Activated naive CD8-positive, alpha-beta T cell treated with anti-CD3 and anti-CD28 coated beads, Interleukin-2, amount 50 U/mL, for 24 hours (primary cell): ENCODE measurements around the gene C12orf75.
A peak's percentile ranks its signal among the peaks of the same experiment; 100 is the strongest.
"Not testable (repeated sequence)": the region's sequence is repeated elsewhere in the genome, so short reads cannot be mapped to it uniquely, and the experiment has no call there.

Experiments
- ATAC-seq: fragments of 150-1000 bp; cut with Tn5 transposase; one replicate; pipeline ENCODE4 v1.10.0; 2021
- DNase-seq: peaks from one replicate; pipeline ENCODE4 v3.0.0; 2021
- H3K27ac Mint-ChIP-seq: one replicate; pipeline ENCODE4 v1.8.0; 2021; ENCODE audit warnings: mild to moderate bottlenecking, mixed read lengths
- H3K27me3 Mint-ChIP-seq: one replicate; pipeline ENCODE4 v1.8.0; 2021; ENCODE audit warnings: mixed read lengths
- H3K36me3 Mint-ChIP-seq: one replicate; pipeline ENCODE4 v1.8.0; 2021; ENCODE audit warnings: low read depth, mixed read lengths
- H3K4me1 Mint-ChIP-seq: one replicate; pipeline ENCODE4 v1.8.0; 2021; ENCODE audit warnings: mixed read lengths
- H3K4me3 Mint-ChIP-seq: one replicate; pipeline ENCODE4 v1.8.0; 2021; ENCODE audit warnings: mild to moderate bottlenecking, moderate library complexity, mixed read lengths
- H3K9me3 Mint-ChIP-seq: one replicate; pipeline ENCODE4 v1.8.0; 2021; ENCODE audit warnings: mixed read lengths

Gene C12orf75

DNA sequence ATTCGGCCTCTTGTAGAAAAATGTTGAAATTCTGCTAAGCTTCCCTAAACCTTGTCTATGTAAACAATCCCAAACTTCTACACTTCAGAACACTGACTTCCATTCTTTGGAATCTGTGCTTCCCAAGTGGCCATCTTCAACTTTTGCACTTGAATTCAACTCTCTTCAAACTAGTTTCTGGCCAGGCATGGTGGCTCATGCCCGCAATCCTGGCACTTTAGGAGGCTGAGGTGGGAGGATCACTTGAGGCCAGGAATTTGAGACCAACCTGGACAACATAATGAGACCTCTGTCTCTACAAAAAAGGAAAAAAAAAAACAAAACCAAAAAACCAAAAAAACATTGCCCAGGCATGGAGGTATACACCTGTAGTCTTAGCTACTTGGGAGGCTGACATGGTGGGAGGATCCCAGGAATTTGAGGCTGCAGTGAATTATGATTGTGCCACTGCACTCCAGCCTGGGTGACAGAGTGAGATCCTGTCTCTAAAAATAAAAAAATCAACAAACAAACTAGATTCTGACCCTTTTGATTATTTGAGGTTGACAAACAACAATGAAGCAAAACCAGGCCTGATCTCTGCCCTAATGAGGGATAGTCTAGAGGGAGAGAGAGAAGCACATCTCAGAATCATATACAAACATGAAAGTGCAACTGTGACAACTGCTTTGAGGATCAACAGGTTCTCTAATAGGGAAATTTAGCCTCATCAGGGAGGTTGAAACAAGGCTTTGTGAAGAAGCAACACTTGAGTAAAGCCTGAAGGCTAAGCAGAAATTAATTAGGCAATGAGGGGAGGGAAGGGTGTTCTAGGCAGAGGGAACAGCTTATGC lies 11.6 kb upstream of the C12orf75 start:
- Mint-ChIP-seq H3K36me3 (no peaks in the 10 kb centered on the region), H3K9me3 (peaks cover 9% of the 10 kb centered on the region), H3K4me1 (peaks cover 10% of the 10 kb centered on the region), H3K27me3 (peaks cover 3% of the 10 kb centered on the region), H3K27ac (no peak overlapping the region), H3K4me3 (no peak overlapping the region)
- ATAC-seq (no peak), DNase-seq (no peak)

DNA sequence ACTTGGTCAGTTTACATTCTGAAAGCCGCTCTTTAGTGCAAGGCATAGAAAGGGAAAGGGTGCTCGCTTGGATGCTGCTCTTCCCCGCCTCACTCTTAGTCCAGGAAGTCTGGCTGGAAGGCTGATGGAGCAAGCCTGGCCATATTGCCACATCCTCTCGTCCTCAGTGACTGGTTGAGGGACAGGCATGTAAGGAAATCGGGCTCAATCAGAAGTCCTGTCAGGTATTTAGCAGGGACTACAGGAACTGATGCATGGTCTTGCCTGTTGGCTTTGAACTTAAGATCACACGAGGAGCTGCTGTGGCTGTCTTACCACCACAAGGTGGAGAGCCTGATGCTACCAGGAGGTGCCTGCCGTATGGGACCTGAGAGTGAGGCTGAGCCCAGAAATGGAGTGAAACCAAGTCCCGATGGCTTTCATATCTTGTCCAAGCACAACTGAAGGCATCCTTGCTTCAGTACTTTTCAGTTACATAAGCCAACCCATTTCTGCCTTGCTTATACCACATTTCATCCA lies 10.7 kb upstream of the C12orf75 start:
- no peaks in the 10 kb centered on the region for H3K36me3 Mint-ChIP-seq
- H3K27me3 Mint-ChIP-seq: peaks cover 3% of the 10 kb centered on the region
- peaks cover 5% of the 10 kb centered on the region for H3K9me3 Mint-ChIP-seq
- no peak overlapping the region for H3K4me3 Mint-ChIP-seq
- ATAC-seq: no peak
- DNase-seq: no peak
- no peak overlapping the region for H3K27ac Mint-ChIP-seq
- H3K4me1 Mint-ChIP-seq: peaks cover 10% of the 10 kb centered on the region

DNA sequence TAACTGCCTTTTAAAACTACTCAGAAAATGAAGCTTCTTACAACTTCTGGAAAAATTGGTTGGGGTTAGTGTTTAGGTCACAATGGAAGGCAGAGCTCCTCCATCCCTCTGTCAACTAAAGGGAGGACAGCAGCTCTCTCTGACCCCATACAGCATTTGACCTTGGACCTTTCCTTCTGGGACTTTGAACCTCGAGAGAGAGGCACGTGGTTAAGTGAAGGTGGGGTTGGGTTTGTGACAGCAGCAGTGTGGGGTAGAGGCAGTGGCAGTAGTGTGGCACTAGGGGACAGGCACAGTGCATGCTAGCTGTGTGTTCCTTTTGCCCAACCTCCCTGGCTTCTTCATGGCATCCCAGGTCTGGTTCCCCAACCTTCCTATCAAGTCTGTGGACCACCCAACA lies 9.4 kb upstream of the C12orf75 start:
- DNase-seq (no peak), ATAC-seq (no peak)
- no peaks in the 10 kb centered on the region for H3K36me3 Mint-ChIP-seq
- peaks cover 3% of the 10 kb centered on the region for H3K4me1 Mint-ChIP-seq
- H3K9me3 Mint-ChIP-seq: no peaks in the 10 kb centered on the region
- H3K4me3 Mint-ChIP-seq: no peak overlapping the region
- no peaks in the 10 kb centered on the region for H3K27me3 Mint-ChIP-seq
- no peak overlapping the region for H3K27ac Mint-ChIP-seq

DNA sequence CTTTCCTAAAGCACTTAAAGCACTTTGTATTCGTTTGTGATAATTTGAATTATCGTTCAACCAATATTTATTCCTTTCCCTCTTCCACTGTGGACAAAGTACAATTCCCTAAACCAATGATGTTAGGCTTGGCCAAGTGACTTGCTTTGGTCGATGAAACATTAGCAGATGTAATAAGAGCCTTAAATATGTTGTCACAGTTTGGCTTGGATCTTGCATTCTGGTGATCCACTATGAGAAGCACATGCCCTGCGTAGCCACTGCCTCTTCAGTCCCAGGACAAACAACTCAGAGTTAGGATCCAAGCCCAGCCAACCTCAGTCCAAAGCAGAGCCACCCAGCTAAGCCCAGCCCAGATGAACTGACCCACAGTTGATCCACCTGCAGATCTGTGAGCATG lies 8.4 kb upstream of the C12orf75 start:
- Mint-ChIP-seq H3K27ac (no peak overlapping the region), H3K4me1 (peaks cover 10% of the 10 kb centered on the region), H3K27me3 (no peaks in the 10 kb centered on the region), H3K9me3 (no peaks in the 10 kb centered on the region), H3K36me3 (no peaks in the 10 kb centered on the region), H3K4me3 (no peak overlapping the region)
- ATAC-seq (no peak), DNase-seq (no peak)

DNA sequence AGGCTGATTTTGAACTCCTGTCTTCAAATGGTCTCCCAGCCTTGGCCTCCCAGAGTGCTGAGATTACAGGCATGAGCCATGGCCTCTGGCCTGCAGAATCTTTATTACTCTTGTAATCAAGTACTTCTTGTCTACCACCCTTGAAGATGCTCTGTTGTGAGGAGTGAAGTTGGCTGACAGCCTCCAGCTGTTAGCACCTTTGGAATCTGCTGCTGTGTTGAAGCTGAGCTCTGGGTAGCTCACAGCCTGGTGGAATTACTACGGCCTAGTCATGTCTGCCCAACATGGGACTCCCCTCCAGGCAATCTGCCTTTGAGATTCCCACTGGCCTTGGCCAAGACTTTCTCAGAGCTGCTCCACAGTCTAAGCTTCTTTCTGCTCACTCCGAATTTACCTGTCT lies 5.8 kb upstream of the C12orf75 start:
- Mint-ChIP-seq H3K4me3 (no peak overlapping the region), H3K36me3 (no peaks in the 10 kb centered on the region), H3K9me3 (no peaks in the 10 kb centered on the region), H3K4me1 (peaks cover 29% of the 10 kb centered on the region), H3K27ac (no peak overlapping the region), H3K27me3 (no peaks in the 10 kb centered on the region)
- no peak for DNase-seq
- ATAC-seq: no peak

DNA sequence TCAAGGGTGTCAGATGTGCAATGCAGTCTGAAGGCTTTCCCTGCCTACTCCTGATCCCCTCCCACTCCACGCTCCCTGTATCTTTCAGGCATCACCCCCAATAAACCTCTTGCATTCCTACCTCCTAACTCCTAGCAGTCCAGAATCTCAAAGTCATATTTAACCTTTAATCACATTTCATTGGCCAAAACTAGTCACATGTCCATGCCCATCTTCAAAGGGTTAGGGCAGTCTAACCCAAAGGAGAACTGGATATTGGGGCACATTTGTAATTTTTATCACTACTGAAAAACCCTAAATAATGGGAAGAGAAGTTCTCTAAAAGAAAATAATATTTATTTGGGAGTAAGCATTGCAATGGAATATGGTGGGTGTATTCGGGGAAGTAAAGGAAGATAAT lies 5.4 kb upstream of the C12orf75 start:
- Mint-ChIP-seq H3K27ac (no peak overlapping the region), H3K27me3 (no peaks in the 10 kb centered on the region), H3K36me3 (no peaks in the 10 kb centered on the region), H3K4me3 (no peak overlapping the region), H3K4me1 (peaks cover 32% of the 10 kb centered on the region), H3K9me3 (no peaks in the 10 kb centered on the region)
- ATAC-seq: no peak
- no peak for DNase-seq

DNA sequence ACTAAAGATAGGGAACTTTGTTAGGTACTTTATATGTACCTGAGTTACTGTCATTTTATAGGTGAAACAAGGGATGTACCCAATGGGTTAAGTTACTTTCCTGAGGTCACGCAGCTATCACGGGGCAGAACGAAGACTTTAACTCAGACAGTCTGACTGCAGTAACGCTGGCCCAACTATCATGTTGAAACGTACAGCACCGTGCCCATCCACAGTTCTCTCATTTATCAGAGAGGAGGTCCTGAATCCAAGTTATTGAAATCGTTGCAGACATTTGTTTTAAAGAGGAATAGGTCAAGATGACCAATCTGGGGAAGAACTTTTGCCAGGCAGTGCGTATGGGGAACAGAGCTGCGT lies 587 bp upstream of the C12orf75 start:
- ATAC-seq: no peak
- DNase-seq: no peak
- Mint-ChIP-seq H3K27ac (peak overlapping the region; percentile 61), H3K4me1 (peaks cover 56% of the 10 kb centered on the region), H3K36me3 (no peaks in the 10 kb centered on the region), H3K9me3 (no peaks in the 10 kb centered on the region), H3K27me3 (no peaks in the 10 kb centered on the region), H3K4me3 (peak overlapping the region; percentile 75)

DNA sequence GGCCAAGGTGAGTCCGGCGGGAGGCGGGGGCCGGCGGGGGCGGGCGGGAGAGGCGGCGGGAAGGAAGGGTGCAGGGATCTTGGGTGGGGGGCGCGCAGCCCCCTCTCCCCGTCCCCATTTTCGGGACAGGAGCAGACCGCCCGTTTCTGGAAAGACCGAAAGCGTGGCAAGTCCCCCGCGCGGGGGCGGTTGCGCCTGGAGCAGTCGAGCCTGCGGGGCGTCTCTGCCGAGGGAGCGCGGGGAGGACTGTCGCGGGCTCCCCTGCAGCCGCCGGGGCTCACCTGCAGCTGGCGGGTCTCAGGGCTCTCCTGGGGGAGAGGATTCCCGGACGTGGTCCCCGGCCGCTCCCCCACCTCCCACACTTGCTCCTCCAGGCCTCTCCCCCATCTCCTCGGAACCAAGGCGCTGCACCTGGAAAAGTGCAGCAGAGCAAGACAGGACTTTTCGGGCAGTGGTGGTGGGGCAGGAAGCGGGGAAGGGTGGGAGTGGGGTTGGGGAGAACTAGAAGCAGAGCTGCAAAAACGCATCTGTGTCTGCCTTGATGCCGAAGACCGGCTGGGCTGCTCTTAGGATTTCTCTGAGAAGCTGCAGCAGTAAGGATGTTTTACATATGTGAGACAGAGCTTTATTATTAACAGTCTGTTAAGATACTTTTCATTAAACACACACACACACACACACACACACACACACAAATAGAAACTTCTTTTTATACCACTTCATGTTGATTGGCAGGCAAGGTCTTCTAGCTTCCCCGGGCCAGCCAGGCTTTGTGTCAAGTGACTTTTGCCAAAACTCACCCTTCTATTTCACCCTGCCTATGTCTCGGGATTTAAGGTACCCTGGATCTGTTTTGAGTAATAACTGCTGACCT lies 677 bp downstream of the C12orf75 start:
- H3K27me3 Mint-ChIP-seq: no peaks in the 10 kb centered on the region
- DNase-seq: peak; percentile 45
- no peaks in the 10 kb centered on the region for H3K9me3 Mint-ChIP-seq
- H3K4me1 Mint-ChIP-seq: peaks cover 56% of the 10 kb centered on the region
- peak overlapping the region; percentile 59 for H3K27ac Mint-ChIP-seq
- no peaks in the 10 kb centered on the region for H3K36me3 Mint-ChIP-seq
- ATAC-seq: peak; percentile 5
- H3K4me3 Mint-ChIP-seq: peak overlapping the region; percentile 81

DNA sequence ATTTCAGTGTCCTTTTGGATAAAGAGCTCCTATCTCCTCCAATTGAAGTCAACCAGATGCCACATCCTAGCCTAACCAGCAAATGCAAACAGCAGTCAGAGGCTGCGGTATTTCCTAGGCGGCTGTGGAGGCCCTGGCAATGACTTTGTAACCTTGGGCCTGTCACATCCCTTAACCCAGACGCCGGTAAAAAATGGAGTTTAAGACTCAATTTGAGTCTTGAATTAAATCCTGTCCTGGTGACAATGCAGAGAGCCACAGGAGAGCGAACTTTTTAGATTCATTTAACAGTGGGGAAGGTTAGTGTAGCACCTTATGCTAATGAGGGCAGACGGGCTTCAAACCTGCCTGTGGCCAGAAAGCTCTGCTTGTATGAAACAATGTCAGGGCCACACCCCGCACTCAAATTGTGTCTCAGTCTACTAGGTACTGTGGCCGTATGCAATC lies 1.3 kb downstream of the C12orf75 start:
- Mint-ChIP-seq H3K4me1 (peaks cover 56% of the 10 kb centered on the region), H3K9me3 (no peaks in the 10 kb centered on the region), H3K27me3 (no peaks in the 10 kb centered on the region), H3K36me3 (peaks cover 3% of the 10 kb centered on the region), H3K27ac (peak overlapping the region; percentile 59), H3K4me3 (peak overlapping the region; percentile 81)
- DNase-seq: peak; percentile 17
- ATAC-seq: no peak

DNA sequence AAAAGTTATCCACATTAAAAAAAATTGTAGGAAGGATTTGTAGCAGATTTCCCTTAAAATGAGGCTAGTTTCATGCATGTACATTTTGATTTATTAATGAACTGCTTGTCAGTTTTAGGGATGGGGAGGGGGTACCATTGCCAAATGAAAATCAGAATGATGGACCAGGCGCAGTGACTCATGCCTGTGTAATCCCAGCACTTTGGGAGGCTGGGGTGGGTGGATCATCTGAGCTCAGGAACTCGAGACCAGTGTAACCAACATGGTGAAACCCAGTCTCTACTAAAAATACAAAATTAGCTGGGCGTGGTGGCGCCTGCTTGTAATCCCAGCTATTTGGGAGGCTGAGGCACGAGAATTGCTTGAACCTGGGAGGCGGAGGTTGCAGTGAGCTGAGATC lies 1.8 kb downstream of the C12orf75 start:
- not testable (repeated sequence) for ATAC-seq, DNase-seq, H3K36me3 Mint-ChIP-seq, H3K27me3 Mint-ChIP-seq, H3K9me3 Mint-ChIP-seq
- H3K4me3 Mint-ChIP-seq: peak overlapping the region; percentile 81
- H3K27ac Mint-ChIP-seq: peak overlapping the region; percentile 59
- H3K4me1 Mint-ChIP-seq: peaks cover 54% of the 10 kb centered on the region

DNA sequence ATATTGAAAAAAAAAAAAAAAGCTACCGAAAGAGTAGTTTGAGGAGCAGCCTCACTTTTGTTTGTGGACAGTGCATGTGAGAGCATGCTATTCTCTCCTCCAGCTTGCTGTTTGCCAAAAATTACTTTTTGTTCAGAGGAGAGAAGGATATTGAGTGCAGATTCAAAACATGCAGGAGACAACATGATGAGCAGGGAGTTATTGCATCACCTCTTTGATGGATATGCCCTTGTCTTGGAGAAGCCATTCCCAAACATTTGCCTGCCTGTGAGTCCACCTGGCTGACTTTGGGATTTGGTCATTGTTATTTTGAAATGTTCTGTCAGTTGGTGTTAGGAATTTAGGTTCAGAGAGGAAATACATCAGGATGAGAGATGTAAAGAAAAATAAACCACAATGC lies 2.4 kb downstream of the C12orf75 start:
- H3K36me3 Mint-ChIP-seq: peaks cover 3% of the 10 kb centered on the region
- H3K4me3 Mint-ChIP-seq: no peak overlapping the region
- peak overlapping the region; percentile 25 for H3K27ac Mint-ChIP-seq
- peaks cover 53% of the 10 kb centered on the region for H3K4me1 Mint-ChIP-seq
- DNase-seq (no peak), ATAC-seq (no peak)
- H3K27me3 Mint-ChIP-seq: no peaks in the 10 kb centered on the region
- H3K9me3 Mint-ChIP-seq: no peaks in the 10 kb centered on the region

DNA sequence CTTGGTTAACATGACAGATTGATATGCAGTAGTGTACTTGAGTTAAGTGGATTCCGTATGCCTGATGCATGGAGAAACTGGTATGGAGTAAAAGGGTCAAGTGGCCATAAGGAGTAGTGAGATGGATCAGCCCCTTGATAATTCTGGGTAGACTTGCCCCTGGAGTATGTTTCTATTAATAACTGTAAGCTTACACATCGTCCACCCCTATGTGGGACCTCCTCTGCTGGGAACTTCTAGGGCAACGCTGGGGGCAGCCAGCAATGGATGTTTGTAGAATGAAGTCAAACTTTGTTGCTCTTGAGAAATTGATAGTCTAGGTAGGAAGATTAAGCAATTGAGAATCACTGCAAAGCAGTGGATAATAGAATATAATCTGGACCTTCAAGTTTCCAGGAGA lies 3.5 kb downstream of the C12orf75 start:
- Mint-ChIP-seq H3K4me1 (peaks cover 42% of the 10 kb centered on the region), H3K9me3 (no peaks in the 10 kb centered on the region), H3K4me3 (no peak overlapping the region), H3K27ac (no peak overlapping the region), H3K36me3 (peaks cover 3% of the 10 kb centered on the region), H3K27me3 (no peaks in the 10 kb centered on the region)
- DNase-seq (no peak), ATAC-seq (no peak)

DNA sequence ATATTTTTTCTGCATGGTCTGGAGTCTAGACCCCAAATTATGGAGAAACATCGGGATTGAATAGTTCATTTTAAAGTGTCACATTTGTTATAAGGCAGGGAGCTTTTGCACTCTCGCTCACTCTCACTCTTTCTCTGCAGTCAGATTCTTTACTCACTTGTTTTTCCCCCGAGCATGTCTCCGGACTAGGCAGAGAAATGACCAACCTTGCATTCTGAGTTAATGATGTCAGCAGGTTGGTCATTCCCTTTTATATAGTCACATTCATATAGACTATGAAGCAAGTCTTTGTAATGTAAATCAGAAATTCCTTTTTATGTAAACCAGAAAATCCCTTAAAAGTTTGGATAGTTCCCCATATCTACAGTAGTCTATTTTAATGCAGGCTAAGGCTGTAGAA lies 4.1 kb downstream of the C12orf75 start:
- H3K4me3 Mint-ChIP-seq: no peak overlapping the region
- no peak for DNase-seq
- H3K36me3 Mint-ChIP-seq: peaks cover 3% of the 10 kb centered on the region

DNA sequence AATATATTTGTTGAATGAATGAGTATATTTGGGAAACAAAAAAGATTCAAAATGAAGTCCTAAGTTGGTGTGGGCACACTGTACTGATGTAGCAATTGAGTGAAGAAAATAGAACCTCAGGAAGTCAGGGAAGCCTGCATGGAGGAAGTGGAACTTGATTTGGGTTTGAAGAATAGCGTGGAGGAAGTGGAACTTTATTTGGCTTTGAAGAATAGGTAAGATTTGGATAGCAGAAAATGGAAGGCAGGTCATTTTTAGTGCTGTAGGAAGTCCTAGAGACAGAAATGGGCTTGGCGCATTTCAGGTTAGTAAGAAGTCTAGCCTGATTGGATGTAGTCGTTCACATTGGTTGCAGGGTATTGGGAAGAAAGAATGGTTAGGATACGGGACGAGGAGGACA lies 5.4 kb downstream of the C12orf75 start:
- H3K36me3 Mint-ChIP-seq: peaks cover 9% of the 10 kb centered on the region
- DNase-seq: no peak

More for the DNA sequence above, 4.1 kb downstream of the C12orf75 start:
- H3K4me1 Mint-ChIP-seq: peaks cover 42% of the 10 kb centered on the region
- no peaks in the 10 kb centered on the region for H3K9me3 Mint-ChIP-seq
- H3K27me3 Mint-ChIP-seq: no peaks in the 10 kb centered on the region
- no peak overlapping the region for H3K27ac Mint-ChIP-seq
- no peak for ATAC-seq

DNA sequence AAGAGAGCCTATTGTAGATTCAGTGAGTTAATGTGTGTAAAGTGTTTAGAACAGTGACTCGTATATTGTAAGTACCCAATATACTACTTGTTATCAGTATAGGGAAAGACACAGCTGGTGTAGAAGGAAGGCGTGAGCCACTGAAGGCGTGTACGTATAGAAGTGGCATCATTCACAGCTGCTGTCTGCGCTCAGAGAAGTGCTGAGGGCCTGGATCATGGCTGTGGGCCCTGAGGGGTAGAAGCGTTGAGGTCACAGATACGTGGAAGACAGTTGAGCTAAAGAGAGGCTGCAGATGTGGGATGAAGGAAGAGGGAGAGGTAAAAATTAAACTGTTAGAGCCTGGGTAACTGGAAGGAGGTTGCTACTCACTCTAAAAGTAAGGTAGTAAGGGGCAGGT lies 5.9 kb downstream of the C12orf75 start:
- Mint-ChIP-seq H3K4me3 (no peak overlapping the region), H3K9me3 (peaks cover 9% of the 10 kb centered on the region), H3K27me3 (no peaks in the 10 kb centered on the region), H3K27ac (no peak overlapping the region), H3K4me1 (peaks cover 38% of the 10 kb centered on the region), H3K36me3 (peaks cover 15% of the 10 kb centered on the region)
- ATAC-seq: no peak
- DNase-seq: no peak

More for the DNA sequence above, 5.4 kb downstream of the C12orf75 start:
- H3K4me1 Mint-ChIP-seq: peaks cover 37% of the 10 kb centered on the region
- H3K4me3 Mint-ChIP-seq: no peak overlapping the region
- no peak for ATAC-seq
- no peak overlapping the region for H3K27ac Mint-ChIP-seq
- no peaks in the 10 kb centered on the region for H3K27me3 Mint-ChIP-seq
- peaks cover 6% of the 10 kb centered on the region for H3K9me3 Mint-ChIP-seq
